GM13976 (cell line): ENCODE measurements around the gene IFNGR2.
"Not testable (repeated sequence)": the region's sequence is repeated elsewhere in the genome, so short reads cannot be mapped to it uniquely, and the experiment has no call there.

Experiments
- DNase-seq: peaks from one replicate; pipeline ENCODE4 v3.0.0; 2012; ENCODE audit warnings: low spot score
- in situ Hi-C: fragments of 300-500 bp; cut with MboI; formaldehyde crosslinking; loops from one replicate; pipeline ENCODE4 v1.12.0; 2022; ENCODE audit warnings: low sequenced_read_pairs, mixed read lengths, inconsistent platforms; ENCODE audit not compliant: unreplicated experiment
- TF ChIP-seq, protein P1 (sequence below): IDR thresholded peaks from 2 replicates; pipeline ENCODE4 v1.5.1; 2012; ENCODE audit warnings: borderline replicate concordance, mild to moderate bottlenecking; ENCODE audit not compliant: insufficient read depth; ENCODE audit errors: extremely low read depth, missing control alignments, control extremely low read depth

The IFNGR2 gene

DNA sequence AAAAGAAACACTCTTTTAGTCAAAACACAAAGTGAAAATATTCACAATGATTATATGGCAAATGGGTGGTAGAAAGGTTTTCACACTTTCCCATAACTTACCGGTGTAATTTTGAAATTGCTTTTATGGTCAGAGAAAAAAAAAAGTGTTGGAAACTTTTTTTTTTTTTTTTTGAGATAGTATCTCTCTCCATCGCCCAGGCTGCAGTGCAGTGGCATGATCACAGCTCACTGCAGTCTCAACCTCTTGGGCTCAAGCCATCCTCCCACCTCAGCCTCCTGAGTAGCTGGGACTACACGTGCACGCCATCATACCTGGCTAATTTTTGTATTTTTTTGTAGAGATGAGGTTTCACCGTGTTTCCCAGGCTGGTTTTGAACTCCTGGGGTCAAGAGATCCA lies 3.3 kb downstream of the IFNGR2 start:
- in situ Hi-C loops: no loop called here
- TF ChIP-seq, protein P1, sequence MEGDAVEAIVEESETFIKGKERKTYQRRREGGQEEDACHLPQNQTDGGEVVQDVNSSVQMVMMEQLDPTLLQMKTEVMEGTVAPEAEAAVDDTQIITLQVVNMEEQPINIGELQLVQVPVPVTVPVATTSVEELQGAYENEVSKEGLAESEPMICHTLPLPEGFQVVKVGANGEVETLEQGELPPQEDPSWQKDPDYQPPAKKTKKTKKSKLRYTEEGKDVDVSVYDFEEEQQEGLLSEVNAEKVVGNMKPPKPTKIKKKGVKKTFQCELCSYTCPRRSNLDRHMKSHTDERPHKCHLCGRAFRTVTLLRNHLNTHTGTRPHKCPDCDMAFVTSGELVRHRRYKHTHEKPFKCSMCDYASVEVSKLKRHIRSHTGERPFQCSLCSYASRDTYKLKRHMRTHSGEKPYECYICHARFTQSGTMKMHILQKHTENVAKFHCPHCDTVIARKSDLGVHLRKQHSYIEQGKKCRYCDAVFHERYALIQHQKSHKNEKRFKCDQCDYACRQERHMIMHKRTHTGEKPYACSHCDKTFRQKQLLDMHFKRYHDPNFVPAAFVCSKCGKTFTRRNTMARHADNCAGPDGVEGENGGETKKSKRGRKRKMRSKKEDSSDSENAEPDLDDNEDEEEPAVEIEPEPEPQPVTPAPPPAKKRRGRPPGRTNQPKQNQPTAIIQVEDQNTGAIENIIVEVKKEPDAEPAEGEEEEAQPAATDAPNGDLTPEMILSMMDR: no peak
- DNase-seq: no peak

DNA sequence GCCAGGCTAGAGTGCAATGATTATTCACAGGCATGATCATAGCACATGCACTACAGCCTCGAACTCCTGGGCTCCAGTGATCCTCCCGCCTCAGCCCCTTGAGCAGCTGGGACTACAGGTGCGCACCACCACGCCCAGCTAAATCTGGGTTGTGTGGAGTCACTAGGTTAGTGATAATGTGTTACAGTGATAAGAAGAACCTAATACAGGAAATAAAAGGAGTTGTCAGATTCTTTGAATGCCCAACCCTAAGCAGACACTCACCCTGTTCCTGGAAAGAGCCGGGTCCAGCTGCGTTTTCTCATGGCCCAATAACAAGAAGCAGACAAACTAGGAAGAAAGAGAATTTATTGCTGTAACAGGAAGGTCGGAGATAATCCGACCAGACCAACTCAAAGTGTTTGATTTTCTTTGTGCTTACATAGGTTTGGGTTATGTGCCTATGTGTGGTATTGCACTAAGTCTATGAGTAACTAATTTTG lies 8.8 kb downstream of the IFNGR2 start:
- TF ChIP-seq, protein P1: no peak
- DNase-seq: no peak
- in situ Hi-C loops: no loop called here

DNA sequence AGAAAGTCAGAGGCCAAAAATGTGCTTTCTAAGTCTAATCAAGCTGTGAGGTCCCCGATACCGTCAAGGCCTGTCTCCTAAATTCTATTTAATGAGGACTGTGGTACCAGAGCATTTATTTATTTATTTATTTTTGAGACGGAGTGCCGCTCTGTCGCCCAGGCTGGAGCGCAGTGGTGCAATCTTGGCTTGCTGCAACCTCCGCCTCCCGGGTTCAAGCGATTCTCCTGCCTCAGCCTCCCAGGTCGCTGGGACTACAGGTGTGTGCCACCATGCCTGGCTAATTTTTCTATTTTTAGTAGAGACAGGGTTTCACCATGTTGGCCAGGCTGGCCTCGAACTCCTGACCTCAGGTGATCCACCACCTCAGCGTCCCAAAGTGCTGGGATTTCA lies 9.2 kb downstream of the IFNGR2 start:
- in situ Hi-C loops, DNase-seq: not testable (repeated sequence)

DNA sequence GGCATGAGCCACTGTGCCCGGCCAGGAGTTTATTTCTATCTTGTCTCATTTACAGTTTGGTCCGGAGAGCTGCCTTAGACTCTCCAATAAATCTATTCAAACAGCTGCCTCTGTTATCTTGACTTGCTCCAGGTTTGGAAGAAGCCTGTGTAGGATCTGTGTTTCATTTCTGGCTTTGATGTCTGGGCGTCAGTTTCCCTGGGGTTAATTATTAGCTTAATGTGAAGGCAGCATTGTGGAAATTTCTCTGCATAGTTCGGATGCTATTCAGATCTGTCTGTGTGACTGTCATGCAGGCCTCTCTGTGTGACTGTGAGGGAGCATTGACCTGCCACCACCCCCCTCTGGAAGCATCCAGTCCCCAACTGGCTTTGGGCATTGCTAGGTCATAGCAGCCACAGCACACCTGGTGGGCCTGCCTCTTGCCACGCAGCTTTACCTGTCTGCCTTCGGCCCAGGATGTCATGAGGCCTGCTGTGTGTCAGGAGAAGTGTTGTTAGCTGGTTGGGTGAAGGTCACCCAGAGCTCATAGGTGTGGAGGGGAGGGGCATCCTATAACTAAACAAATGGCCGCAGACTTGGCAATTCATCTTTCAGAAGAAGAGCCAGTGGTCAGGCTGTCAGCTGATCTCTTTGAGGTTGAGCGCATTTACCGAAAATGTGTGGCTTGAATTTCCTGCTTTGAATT lies 9.8 kb downstream of the IFNGR2 start:
- DNase-seq: peak; percentile 57
- in situ Hi-C loops: no loop called here
- TF ChIP-seq, protein P1: no peak

DNA sequence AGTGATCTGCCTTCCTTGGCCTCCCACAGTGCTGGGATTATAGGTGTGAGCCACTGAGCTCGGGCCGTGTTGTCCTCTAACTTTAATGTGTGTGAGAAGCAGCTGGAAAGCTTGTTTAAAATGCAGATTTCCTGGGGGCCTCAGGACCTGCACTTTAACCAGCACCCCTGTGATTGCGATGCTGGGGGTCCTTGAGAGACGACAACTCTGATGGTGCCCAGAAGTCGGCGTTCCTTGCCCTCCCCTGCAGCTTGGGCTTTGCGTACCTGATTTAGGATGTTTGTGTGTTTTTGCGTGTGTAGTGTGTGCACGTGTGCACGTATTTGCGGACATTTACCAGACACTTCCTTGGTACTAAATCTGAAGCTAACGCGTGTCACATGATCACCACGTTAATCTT lies 10.9 kb downstream of the IFNGR2 start:
- in situ Hi-C loops: no loop called here
- DNase-seq: no peak
- TF ChIP-seq, protein P1: no peak

DNA sequence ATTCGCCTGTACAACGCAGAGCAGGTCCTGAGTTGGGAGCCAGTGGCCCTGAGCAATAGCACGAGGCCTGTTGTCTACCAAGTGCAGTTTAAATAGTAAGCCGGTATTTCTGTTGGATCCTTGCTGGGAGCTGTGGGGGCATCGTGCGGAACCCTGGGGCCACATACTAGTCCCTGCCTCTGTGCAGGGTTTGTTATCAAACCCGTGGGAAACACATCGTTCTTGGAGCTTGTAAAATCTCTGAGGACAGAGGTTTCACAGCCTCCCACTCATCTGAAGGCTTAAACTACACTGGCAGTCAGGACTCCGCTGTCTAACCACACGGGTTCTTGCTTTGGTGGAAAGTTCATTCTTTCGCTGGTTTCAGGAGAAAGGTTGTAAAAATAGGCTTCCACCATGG lies 11.7 kb downstream of the IFNGR2 start:
- TF ChIP-seq, protein P1: no peak
- in situ Hi-C loops: no loop called here
- DNase-seq: no peak

DNA sequence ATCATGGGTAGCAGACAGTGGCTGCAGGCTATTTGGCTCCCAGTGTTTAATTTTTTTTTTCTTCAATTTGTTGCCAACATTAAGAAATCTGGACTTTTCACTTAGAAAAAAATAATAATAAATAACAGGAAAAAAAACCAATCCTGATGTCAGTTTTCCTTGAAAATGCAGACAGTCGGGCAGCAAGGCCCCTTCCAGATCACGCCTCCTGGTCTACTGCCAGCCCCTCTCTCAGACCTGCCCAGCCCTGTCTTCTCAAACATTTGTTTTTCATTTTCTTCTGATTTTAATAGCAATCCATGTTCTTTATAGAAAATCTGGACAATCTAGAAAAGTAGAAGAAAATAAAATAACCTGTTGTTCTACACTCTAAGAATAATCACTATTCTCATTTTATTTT lies 15.5 kb downstream of the IFNGR2 start:
- TF ChIP-seq, protein P1: no peak
- in situ Hi-C loops: no loop called here
- no peak for DNase-seq
